Stimulated activated CD8-positive, alpha-beta memory T cell treated with anti-CD3 and anti-CD28 coated beads, Interleukin-15, amount 100 ng/mL, for 4 hours (primary cell): ENCODE data around the gene CBY3.
A peak's percentile ranks its signal among the peaks of the same experiment; 100 is the strongest.
"Not testable (repeated sequence)": the region's sequence is repeated elsewhere in the genome, so short reads cannot be mapped to it uniquely, and the experiment has no call there.

Experiments
- DNase-seq, 2 donors: peaks; one replicate each; pipeline ENCODE4 v3.0.0-alpha.2; 2020; ENCODE audit warnings: low read depth in 2 of 2

CBY3 gene

GRCh38 chr5:179680780-179681401 lies at the start of gene CBY3:
CBY3 (minus strand) TSS chr5:179681034; CDS start chr5:179680918, 116 bp downstream.
- DNase-seq, result no peak

GRCh38 chr5:179730356-179730755 lies 49.5 kb upstream of the CBY3 start:
- DNase-seq, result no peak

DNA sequence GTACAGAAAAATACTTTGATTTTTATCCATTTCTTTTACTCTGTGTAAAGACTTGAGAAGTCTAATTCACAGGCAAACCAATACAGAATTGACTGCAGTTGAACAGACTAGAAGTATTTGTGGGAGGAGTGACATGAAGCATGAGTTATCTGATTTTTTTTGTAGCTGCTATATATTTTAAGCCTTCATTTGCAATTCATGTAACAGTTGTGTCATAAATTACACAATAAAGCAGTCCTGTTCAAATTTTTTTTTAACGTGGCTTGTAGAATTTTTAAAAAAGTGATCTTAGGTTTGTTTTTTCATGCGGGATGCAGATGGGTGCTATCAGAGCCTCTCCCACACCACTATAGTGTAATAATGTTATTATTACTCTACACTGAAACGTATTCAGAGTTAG lies 48.9 kb upstream of the CBY3 start:
- no peak for DNase-seq

DNA sequence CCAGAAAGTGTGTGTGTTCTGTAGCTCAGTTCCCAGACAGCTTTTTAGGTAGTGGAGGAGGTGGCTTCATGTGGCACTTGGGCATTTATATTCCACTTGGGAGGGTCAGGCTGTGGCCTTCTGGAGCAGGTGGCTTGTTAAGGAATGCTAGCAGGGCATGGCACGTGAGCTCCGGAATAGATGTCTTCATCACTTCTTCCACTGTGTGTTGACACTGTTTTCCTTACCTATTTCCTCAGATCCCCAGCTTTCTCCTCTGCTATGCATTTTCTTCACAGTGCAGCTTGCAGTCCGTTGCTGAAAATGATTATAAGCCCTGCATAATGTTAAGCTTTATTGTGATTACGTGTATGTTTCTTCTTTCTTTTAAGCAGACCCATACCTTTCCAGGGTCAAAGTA lies 48.5 kb upstream of the CBY3 start:
- no peak for DNase-seq

GRCh38 chr5:179727106-179727505 lies 46.3 kb upstream of the CBY3 start:
- no peak for DNase-seq

- DNase-seq, result no peak
These were observed 43.3 kb upstream of the CBY3 start for GRCh38 chr5:179724163-179724562.

DNA sequence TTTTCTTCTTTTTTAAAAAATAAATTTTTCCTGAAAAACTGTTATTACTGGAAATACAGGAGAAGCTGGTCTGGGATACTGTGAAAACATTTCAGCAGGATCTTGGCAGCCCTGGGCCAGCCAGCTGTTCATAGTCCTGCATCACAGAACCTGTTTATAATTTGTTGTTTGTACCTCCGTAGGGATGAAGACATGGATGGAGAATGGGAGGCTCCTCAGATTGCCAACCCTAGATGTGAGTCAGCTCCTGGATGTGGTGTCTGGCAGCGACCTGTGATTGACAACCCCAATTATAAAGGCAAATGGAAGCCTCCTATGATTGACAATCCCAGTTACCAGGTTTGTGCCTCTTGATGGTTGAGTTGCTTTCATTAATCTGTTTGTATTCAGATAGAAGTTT lies 39.4 kb upstream of the CBY3 start:
- DNase-seq, result no peak

GRCh38 chr5:179716286-179716685 lies 35.5 kb upstream of the CBY3 start:
- DNase-seq, result no peak

DNA sequence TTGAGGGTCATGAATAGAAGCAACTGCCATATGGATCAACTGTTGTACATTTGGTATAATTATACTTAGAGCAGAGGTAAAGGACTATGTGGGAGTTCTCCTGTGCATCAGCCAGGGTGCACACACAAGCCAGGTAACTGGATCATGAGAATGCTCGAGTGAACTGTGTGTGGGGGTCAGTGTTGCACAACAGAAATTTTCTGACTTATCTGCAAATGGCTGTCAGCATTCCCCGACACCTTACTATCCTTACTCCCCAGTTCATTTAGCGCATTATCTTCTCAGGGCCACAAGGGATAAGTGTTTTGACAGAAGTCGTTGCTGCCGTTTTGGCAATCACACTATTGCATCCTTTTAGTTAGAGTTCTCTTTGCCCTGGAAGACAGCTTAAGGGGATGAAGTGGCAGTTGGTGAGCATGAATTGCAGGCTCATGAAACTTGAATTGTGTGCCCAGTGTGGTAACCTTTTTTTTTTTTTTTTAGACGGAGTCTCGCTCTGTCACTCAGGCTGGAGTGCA lies 19.6 kb upstream of the CBY3 start:
- DNase-seq, result no peak

DNA sequence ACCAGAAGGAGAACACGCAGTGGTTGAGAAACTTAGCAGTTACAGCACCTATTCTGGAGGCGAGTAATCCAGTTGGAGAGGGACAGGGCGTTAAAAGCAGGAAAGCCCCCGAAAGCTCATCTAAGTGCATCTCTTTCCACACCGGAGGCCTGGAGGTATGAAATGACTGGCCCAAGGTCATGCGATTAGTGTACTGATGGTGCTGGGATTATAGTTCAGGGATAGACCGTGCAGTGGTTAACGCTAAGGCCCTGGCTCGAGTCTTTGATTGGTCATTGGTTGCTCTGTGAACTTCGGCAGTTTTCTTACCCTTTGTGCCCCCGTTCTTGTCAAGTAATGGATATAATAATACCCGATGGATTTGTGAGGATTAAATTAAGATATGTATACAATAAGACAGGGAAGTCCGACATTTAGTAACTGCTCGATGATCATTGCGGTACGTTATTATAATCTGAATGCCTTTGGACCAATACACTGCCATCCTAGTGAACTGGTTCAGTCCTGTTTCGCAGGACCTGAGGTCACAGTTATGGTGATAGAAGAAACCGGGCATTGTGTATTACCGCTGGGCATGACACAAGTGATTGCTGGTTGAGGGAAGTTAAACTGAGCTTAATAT lies 18.9 kb upstream of the CBY3 start:
- DNase-seq, result no peak

DNA sequence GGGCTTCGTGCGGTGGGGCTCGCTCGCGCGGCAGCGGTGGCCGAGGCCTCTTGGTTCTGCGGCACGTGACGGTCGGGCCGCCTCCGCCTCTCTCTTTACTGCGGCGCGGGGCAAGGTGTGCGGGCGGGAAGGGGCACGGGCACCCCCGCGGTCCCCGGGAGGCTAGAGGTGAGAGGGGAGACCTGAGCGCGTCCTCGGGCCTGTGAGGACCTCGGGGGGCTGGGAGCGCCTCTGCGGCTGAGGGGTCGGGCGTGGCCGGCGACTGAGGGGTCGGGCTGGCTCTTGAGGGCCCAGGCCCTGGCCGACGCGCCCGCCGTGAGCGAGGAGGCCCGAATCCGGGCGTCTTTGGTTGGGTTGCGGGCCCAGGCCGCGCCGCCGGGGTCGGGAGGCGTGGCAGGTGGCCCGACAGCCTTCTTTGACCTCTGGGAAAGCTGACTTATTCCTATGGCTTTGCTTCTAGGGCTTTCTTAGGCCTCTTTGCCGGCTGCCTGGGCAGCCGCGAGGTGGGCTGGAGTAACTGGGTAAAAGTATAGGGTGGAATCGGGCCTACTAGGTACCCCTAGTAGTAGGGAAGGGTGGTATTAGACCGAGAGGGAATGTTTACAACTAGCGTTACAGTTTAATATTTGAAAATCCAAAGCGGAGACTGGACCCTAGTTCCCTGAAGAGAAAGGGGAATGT lies 18.2 kb upstream of the CBY3 start, which contains the start of gene CANX:
CANX (plus strand) TSS at position 33 of the 681 bp plus-strand sequence. CDS start 6,715 bp downstream, outside the sequence.
- no peak for DNase-seq

DNA sequence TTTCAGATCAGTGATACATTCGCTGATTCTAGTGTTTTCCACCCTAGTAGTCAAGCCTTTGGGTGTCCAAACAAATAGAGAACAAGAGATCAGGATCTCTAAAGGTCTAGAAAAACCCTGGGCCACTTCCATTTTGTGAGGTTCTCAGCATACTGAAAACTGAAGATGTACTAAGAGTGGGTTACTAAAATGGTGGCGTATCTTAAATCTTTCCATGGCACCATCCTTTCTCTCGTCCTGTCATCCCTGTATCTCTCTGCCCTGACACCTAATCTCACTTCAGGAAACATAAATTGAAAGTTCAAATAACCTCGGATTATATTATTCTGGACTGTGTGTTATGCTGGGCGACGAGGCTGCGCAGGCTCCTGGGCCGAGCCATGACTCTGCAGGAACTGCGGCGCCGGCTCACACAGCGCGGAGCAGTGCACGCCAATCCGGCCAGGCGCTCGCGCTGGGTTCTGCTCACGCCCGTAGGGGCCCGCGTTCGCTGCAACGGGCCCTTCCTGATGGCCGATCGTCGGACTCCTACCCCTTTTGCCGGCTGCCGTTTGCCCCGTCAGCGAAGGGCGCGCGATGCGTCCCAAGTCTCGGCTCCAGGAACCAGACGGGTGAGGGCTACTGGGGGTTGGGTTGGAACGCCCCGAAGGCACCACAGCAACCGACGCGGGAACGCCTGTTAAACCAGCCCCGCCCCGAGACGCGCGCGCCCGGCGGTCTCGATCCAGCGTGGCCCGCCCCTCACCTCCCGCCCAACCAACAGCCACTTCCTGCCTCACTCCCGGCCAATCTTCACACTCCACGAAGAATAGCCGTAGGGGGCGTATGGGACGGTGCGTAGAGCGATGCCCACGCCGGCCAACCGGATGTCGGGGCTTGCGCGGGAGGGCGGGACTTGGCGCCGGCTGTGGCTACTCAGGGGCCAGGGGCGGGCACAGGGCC lies 17.4 kb upstream of the CBY3 start:
- peak; percentile 98 to 99 for DNase-seq

GRCh38 chr5:179697543-179697942 lies 16.7 kb upstream of the CBY3 start:
- DNase-seq, result not testable (repeated sequence)

DNA sequence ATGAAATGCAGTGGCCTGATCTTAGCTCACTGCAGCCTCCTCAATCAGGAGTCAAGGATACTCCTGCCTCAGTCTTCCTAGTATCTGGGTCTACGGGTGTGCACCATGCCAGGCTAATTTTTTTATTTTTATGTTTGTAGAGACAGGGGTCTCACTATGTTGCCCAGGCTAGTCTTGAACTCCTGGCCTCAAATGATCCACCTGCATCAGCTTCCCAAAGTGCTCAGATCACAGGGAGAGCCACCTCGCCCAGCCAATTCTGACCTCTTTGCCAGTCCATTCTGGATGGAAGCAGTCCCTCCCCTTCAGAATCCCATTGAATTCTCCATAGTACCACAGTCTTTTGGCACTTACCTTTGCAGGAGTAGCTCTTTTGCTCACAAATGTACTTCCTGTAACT lies 16.3 kb upstream of the CBY3 start:
- no peak for DNase-seq

DNA sequence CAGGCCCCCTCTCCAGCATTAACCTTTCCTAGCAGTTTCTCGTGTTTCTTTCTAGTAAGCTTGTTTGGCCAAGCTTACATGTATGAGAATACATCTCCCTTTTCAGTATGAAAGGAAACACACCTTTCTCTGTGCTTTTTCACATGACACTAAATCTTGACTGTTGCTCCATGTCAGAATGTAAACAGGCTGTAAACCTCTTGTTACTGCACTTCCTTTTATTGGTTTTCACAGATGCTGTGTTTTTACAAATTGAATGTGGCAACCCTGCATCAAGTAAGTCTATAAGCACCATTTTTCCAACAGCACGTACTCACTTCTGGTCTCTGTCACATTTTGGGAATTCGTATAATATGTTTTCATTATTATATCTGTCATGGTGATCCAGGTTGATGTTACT lies 15.8 kb upstream of the CBY3 start:
- DNase-seq, result no peak

- no peak for DNase-seq
These were observed 13.7 kb upstream of the CBY3 start for GRCh38 chr5:179694561-179694960.

DNA sequence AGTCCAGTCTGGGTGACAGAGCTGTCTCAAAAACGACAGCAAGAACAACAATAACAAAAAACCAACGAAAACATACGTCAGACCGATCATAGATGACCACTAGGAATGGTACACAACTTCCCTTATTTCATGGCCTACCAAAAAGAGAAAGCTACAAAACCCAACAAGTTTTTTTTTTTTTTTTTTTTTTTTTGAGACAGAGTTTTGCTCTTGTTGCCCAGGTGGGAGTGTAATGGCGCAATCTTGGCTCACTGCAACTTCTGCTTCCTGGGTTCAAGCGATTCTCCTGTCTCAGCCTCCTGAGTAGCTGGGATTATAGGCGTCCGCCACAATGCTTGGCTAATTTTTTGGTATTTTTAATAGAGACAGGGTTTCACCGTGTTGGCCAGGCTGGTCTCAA lies 8.4 kb upstream of the CBY3 start:
- not testable (repeated sequence) for DNase-seq

- DNase-seq, result no peak
These were observed 637 bp downstream of the CBY3 start for GRCh38 chr5:179680014-179680779.

DNA sequence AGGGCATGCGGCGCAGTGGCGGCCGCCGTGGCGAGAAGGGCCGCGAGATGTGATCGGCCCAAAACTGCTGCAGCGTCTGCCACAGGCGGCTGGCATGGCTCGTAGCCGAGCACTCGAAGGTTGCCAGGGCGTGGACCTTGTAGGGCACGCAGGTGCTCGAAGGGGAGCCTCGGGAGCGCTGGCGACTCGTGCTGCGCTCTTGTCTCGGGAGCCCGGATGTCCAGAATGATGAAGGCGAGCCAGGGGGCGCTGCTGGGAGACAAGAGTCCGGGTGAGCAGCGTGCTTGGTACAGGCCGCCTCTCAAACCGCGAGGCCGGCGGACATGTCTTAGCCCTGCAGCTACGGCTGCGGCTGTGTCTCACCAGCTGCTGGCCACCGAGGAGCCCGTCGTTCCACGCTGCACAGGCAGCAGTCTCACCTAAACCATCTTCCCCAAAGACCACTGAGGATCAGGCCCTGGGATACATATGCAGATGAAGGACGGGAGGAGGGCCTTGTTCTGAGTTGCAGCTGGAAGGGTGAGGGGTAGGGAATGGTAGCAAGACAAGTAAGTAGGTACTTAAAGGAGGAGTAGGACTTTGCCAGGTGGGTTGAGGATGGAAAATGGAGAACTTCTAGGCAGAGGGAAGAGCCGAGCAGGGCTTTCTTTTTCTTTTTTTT lies 1.7 kb downstream of the CBY3 start:
- peak; percentile 45 to 46 for DNase-seq

GRCh38 chr5:179678223-179679013 lies 2.4 kb downstream of the CBY3 start:
- peak; percentile 83 to 86 for DNase-seq
